Measurements from ENCODE around the gene ARHGEF7. TPM values are rescaled to one million over a fixed set of nuclear protein-coding genes. Genes with fewer than 3 reads are reported as not detected.
"Not testable (repeated sequence)": the region's sequence is repeated elsewhere in the genome, so short reads cannot be mapped to it uniquely, and the experiment has no call there.

Gene ARHGEF7
- total RNA-seq, 1 donor from 2014 or later = 57.5 TPM

DNA sequence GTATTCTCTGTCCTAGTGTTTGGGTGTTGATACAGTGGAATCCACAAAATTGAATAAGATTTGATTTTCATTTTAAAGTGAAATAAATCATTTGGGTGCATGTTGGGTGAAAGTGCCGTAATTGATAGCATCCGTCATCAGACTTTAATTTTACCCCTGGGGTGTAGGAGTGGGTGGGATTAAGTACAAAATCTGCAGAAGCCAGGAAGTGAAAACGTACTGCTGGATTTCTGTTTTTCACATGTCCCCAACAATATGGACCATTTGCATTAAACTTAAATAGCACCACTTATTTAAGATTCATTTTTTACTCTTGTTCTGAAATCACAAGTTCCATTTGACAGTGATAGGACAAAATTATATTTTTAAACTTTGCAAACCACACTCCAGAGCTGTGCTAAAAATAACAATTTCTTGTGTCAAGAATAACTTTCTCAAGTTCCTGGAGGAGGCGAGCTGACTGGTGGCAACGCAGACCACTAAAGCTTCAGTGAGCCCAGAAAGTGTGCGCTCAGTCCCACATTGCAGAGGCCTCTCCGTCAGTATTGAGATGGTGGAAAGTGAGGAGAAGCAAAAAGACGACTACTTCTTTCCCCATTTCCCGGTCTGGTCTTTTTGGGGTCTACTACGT, 71.3 kb downstream of the ARHGEF7 start:
- H3K4me1 ChIP-seq = peaks cover 75% of the 10 kb centered on the region
- intact Hi-C loops (cut with DNase I) = no loop called here
- TF ChIP-seq, protein P1, sequence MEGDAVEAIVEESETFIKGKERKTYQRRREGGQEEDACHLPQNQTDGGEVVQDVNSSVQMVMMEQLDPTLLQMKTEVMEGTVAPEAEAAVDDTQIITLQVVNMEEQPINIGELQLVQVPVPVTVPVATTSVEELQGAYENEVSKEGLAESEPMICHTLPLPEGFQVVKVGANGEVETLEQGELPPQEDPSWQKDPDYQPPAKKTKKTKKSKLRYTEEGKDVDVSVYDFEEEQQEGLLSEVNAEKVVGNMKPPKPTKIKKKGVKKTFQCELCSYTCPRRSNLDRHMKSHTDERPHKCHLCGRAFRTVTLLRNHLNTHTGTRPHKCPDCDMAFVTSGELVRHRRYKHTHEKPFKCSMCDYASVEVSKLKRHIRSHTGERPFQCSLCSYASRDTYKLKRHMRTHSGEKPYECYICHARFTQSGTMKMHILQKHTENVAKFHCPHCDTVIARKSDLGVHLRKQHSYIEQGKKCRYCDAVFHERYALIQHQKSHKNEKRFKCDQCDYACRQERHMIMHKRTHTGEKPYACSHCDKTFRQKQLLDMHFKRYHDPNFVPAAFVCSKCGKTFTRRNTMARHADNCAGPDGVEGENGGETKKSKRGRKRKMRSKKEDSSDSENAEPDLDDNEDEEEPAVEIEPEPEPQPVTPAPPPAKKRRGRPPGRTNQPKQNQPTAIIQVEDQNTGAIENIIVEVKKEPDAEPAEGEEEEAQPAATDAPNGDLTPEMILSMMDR (IDR thresholded peaks at IDR 0.05) = no peak
- no peak for TF ChIP-seq POLR2A (IDR thresholded peaks at IDR 0.05)
- no peak for TF ChIP-seq POLR2AphosphoS5 (IDR thresholded peaks at IDR 0.05; ENCODE audit: insufficient read depth in 1 of 2, low read depth in 1 of 2)
- no peak for DNase-seq (ENCODE audit: extremely low spot score in 2 of 2)
- no peaks in the 10 kb centered on the region for H3K36me3 ChIP-seq
- H3K4me3 ChIP-seq = peak overlapping the region in 1 of 2 donors; percentile 2
- H3K9me3 ChIP-seq = no peaks in the 10 kb centered on the region
- H3K27ac ChIP-seq = peak overlapping the region; percentile 30
- no peaks in the 10 kb centered on the region for H3K27me3 ChIP-seq

DNA sequence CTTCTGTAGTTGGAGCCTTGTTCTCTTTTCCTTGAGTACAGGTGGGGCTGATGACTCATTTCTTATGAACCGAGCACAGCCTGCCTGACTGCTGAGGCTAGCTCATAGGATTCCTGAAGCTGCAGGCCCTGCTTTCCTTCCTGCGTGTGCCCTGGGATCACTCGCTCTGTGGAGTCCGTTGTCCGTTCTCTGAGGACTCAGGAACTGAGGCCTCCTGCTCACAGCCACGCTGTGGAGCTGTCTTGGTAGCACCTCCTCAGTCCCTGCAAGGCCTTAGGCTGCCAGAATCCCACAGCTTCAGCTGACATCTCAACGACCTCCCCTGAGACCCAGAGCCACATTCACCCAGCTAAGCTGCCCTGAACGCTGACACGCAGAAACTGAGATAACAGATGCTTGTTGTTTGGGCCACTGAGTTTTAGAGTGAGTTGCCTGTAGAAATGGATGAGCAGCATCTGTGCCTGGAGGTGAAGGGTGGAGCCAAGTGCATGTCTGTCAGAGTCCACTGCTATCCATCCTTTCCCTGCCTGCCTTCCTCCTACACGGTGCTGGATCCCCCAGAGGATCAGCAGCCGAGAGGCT, 72.9 kb downstream of the ARHGEF7 start:
- Histone ChIP-seq H3K4me1 (peaks cover 74% of the 10 kb centered on the region), H3K9me3 (no peaks in the 10 kb centered on the region), H3K27me3 (no peaks in the 10 kb centered on the region), H3K4me3 (no peak overlapping the region), H3K27ac (peak overlapping the region; percentile 34), H3K36me3 (no peaks in the 10 kb centered on the region)
- intact Hi-C loops (cut with DNase I) = no loop called here
- no peak for DNase-seq (ENCODE audit: extremely low spot score in 2 of 2)
- no peak for TF ChIP-seq POLR2A (IDR thresholded peaks at IDR 0.05)
- TF ChIP-seq, protein P1 (IDR thresholded peaks at IDR 0.05) = no peak
- peak in 1 of 2 donors; percentile 30 for TF ChIP-seq POLR2AphosphoS5 (IDR thresholded peaks at IDR 0.05; ENCODE audit: insufficient read depth in 1 of 2, low read depth in 1 of 2)

DNA sequence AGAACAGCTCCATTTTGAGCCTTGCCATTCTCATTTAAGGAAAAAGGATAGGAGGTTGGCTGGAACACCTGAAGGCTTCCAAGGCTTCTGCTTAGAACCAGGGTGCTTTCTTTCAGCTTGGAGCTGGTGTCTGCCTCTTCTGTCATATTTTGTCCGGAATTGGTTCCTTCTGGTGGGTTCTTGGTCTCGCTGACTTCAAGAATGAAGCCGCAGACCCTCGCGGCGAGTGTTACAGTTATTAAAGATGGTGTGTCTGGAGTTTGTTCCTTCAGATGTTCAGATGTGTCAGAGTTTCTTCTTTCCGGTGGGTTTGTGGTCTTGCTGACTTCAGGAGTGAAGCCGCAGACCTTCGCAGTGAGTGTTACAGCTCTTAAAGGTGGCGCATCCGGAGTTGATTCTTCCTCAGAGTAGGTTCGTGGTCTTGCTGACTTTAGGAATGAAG, 74.0 kb downstream of the ARHGEF7 start:
- H3K36me3 ChIP-seq; H3K27me3 ChIP-seq; intact Hi-C loops (cut with DNase I); H3K27ac ChIP-seq; DNase-seq (ENCODE audit: extremely low spot score in 2 of 2); H3K9me3 ChIP-seq; H3K4me3 ChIP-seq: not testable (repeated sequence)
- H3K4me1 ChIP-seq = peaks cover 70% of the 10 kb centered on the region

DNA sequence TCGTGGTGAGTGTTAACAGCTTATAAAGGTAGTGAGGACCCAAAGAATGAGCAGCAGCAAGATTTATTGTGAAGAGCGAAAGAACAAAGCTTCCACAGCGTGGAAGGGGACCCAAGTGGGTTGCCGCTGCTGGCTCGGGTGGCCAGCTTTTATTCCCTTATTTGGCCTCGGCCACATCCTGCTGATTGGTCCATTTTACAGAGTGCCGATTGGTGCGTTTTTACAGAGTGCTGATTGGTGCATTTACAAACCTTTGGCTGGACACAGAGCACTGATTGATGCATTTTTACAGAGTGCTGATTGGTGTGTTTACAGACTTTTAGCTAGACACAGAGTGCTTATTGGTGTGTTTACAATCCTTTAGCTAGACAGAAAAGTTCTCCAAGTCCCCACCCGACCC, 74.4 kb downstream of the ARHGEF7 start:
- H3K9me3 ChIP-seq; DNase-seq (ENCODE audit: extremely low spot score in 2 of 2); H3K27me3 ChIP-seq; H3K4me3 ChIP-seq; H3K27ac ChIP-seq; intact Hi-C loops (cut with DNase I); H3K36me3 ChIP-seq: not testable (repeated sequence)
- H3K4me1 ChIP-seq = peaks cover 66% of the 10 kb centered on the region

DNA sequence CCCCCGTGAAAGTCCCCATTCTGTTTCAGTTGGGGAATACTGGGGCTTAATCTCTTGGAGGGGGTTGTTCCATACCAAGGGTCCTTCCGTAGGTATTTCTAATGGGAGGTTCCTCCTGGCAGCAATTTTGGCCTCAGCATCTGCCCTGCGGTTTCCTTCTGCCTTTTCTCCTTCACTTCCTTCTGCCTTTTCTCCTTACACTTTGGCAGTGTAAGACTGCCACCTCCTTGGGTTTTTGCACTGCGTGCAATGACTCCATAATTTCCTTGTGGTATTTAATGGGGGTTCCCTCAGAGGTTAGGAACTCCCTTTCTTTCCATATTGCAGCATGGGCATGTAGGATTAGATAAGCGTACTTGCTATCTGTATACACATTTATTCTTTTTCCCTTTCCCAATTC, 78.1 kb downstream of the ARHGEF7 start:
- H3K27ac ChIP-seq; H3K36me3 ChIP-seq; H3K4me3 ChIP-seq; DNase-seq (ENCODE audit: extremely low spot score in 2 of 2); H3K27me3 ChIP-seq; H3K9me3 ChIP-seq: not testable (repeated sequence)
- H3K4me1 ChIP-seq = peaks cover 37% of the 10 kb centered on the region
- intact Hi-C loops (cut with DNase I) = loop anchor here (5.0 kb wide), 1 partner anchor 841 kb away; no protein-coding TSS in a partner anchor

DNA sequence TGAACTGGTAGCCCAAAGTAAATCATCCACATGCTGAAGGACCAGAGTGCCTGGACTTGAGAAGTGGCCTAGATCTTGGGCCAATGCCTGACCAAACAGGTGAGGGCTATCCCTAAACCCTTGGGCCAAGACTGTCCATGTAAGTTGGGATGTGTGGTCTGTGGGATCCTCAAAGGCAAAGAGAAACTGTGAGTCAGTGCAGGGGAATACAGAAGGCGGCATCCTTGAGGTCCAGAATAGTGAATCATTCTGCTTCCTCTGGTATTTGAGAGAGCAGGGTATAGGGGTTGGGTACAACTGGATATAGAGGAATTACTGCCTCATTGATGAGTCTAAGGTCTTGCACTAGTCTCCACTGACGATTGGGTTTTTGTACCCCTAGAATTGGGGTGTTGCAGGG, 79.5 kb downstream of the ARHGEF7 start:
- intact Hi-C loops (cut with DNase I) = loop anchor here (5.0 kb wide), 1 partner anchor 842 kb away; no protein-coding TSS in a partner anchor
- DNase-seq (ENCODE audit: extremely low spot score in 2 of 2); H3K36me3 ChIP-seq; H3K9me3 ChIP-seq; H3K27me3 ChIP-seq; H3K27ac ChIP-seq; H3K4me3 ChIP-seq: not testable (repeated sequence)
- peaks cover 31% of the 10 kb centered on the region for H3K4me1 ChIP-seq

DNA sequence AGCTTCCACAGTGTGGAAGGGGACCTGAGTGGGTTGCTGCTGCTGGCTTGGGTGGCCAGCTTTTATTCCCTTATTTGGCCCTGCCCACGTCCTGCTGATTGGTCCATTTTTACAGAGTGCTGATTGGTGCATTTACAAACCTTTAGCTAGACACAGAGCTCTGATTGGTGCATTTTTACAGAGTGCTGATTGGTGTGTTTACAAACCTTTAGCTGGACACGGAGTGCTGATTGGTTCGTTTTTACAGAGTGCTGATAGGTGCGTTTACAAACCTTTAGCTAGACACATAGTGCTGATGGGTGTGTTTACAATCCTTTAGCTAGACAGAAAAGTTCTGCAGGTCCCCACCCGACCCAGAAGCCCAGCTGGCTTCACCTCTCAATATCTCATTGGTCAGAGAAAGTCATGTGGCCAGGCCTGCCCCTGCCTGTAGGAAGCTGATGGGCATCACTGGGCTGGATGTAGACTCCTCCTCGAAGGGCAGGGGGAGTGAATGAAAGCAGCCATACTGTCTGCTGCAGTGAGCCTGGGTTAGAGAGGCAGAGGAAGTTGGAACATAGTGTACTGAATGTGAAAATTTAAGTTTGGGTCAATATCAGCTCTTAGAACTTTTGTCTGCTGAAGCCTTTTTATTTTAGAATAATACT, 83.7 kb downstream of the ARHGEF7 start:
- H3K9me3 ChIP-seq; intact Hi-C loops (cut with DNase I); DNase-seq (ENCODE audit: extremely low spot score in 2 of 2); H3K4me3 ChIP-seq; H3K27ac ChIP-seq; H3K27me3 ChIP-seq; H3K36me3 ChIP-seq: not testable (repeated sequence)
- H3K4me1 ChIP-seq = peaks cover 43% of the 10 kb centered on the region

Measured in vagina (tissue), 2 donors.